ENCODE results near the gene SGSM2. TPM values are rescaled to one million over a fixed set of nuclear protein-coding genes. Genes with fewer than 3 reads are reported as not detected.

Gene SGSM2
- total RNA-seq, 1 donor from 2014 or later, result 55.4 TPM

DNA sequence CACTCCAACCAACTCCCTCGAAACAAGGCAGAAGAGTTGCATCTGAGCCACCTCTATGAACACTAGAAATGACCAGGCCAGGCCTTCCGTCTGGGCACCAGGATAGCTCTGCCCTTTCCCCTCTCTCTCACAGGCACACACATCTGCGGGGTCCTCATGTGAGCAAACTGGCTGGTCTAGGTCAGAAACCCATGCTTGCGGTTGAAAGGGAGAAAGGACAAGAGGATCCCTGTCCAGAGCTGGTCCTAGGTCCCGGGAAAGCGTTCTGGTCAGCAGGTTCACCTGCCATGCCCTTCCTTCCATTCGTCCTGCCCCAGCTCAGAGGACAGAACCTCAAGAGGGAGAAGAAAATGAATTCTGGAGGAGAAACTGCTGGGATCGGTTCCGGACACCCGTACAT lies 60.9 kb downstream of the SGSM2 start:
- Histone ChIP-seq H3K4me3 (peak overlapping the region; percentile 99), H3K4me1 (peaks cover 65% of the 10 kb centered on the region), H3K27ac (peak overlapping the region; percentile 100), H3K27me3 (ENCODE audit: low read depth) (no peaks in the 10 kb centered on the region), H3K9me3 (no peaks in the 10 kb centered on the region), H3K36me3 (no peaks in the 10 kb centered on the region)
- intact Hi-C loops (cut with DNase I), result no loop called here
- DNase-seq, result no peak
- no peak for ATAC-seq
- TF ChIP-seq, protein P1, sequence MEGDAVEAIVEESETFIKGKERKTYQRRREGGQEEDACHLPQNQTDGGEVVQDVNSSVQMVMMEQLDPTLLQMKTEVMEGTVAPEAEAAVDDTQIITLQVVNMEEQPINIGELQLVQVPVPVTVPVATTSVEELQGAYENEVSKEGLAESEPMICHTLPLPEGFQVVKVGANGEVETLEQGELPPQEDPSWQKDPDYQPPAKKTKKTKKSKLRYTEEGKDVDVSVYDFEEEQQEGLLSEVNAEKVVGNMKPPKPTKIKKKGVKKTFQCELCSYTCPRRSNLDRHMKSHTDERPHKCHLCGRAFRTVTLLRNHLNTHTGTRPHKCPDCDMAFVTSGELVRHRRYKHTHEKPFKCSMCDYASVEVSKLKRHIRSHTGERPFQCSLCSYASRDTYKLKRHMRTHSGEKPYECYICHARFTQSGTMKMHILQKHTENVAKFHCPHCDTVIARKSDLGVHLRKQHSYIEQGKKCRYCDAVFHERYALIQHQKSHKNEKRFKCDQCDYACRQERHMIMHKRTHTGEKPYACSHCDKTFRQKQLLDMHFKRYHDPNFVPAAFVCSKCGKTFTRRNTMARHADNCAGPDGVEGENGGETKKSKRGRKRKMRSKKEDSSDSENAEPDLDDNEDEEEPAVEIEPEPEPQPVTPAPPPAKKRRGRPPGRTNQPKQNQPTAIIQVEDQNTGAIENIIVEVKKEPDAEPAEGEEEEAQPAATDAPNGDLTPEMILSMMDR (IDR thresholded peaks at IDR 0.05), result no peak

DNA sequence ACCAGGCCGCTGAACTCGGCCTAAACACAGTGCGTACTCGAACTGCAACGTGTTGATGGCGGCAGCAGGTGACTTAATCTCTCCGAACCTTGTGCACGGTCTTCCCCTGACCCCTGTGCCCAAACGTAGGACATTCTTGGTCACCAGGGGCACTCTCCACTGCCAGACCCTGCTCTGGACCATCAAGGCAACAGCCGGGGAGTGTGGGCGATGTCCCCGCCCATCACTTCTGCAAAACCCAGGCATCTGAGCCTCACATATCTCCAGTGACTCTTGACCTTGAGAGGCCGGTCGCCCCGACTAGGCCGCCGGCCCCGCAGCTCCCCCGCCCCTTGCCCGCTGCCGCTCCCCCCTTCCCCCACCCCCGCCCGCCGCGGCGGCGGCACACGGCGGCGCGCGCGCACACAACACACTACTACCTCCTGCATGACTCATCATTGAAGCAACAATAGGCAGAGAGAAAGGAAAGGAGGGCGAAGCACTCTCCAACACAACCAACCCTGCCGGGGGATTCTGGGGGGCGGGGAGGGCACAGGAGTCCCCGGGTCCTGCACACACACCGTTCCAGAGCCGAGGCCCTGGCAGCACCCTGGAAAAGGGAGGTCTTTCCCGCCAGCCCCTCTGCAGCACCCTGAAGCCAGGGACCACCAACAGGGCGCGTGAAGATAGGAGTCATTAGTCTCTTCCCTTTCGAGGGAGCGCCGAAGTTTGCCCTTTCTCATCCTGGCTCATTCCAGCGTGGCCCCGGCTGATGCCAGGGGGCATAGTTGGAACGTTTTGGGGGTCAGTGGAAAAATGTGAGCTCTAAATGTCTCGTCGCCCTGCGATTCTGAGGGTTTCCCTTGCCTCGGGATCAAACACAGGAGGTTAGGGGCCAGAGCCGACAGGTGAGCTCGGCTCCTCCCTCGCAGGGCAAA lies 61.6 kb downstream of the SGSM2 start:
- Histone ChIP-seq H3K27me3 (ENCODE audit: low read depth) (no peaks in the 10 kb centered on the region), H3K4me3 (peak overlapping the region; percentile 99), H3K4me1 (peaks cover 72% of the 10 kb centered on the region), H3K9me3 (no peaks in the 10 kb centered on the region), H3K36me3 (no peaks in the 10 kb centered on the region), H3K27ac (peak overlapping the region; percentile 100)
- TF ChIP-seq, protein P1 (IDR thresholded peaks at IDR 0.05), result no peak
- ATAC-seq (peak in 1 of 2 donors; percentile 3), DNase-seq (peak; percentile 84)
- intact Hi-C loops (cut with DNase I), result no loop called here

GRCh38 chr17:2399572-2400473 lies 62.5 kb downstream of the SGSM2 start:
- peak overlapping the region; percentile 99 for H3K4me3 ChIP-seq

DNA sequence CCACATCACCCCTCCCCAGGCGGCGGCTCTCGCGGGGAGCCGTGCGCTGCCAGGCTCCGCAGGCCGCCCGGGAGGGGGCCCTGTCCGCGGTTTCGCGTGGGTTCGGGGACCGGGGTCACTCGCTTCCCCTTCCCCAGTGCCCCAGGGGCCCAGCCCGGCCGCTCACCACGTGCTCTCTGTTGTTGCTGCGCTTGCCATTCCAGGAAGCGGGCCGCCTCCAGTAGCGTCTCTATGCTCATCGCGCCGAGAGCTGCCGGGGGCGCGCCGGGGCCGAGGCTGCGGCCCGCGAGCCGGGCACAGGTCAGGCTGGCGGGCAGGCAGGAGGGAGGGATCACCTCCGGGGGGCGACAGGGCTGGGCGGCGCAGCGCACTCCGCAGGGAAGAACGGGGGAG lies 63.2 kb downstream of the SGSM2 start:
- ATAC-seq (peak in 1 of 2 donors; percentile 1), DNase-seq (peak; percentile 82)
- Histone ChIP-seq H3K27ac (peak overlapping the region; percentile 100), H3K27me3 (ENCODE audit: low read depth) (no peaks in the 10 kb centered on the region), H3K9me3 (no peaks in the 10 kb centered on the region), H3K36me3 (no peaks in the 10 kb centered on the region), H3K4me1 (peaks cover 70% of the 10 kb centered on the region), H3K4me3 (peak overlapping the region; percentile 99)
- TF ChIP-seq, protein P1 (IDR thresholded peaks at IDR 0.05), result no peak
- intact Hi-C loops (cut with DNase I), result no loop called here

More at GRCh38 chr17:2399572-2400473, 62.5 kb downstream of the SGSM2 start:
- intact Hi-C loops (cut with DNase I), result no loop called here
- ATAC-seq (peak; percentile 74 to 82), DNase-seq (peak; percentile 97)
- TF ChIP-seq, protein P1 (IDR thresholded peaks at IDR 0.05), result no peak
- Histone ChIP-seq H3K9me3 (no peaks in the 10 kb centered on the region), H3K27me3 (ENCODE audit: low read depth) (no peaks in the 10 kb centered on the region), H3K27ac (peak overlapping the region; percentile 100), H3K4me1 (peaks cover 72% of the 10 kb centered on the region), H3K36me3 (no peaks in the 10 kb centered on the region)

DNA sequence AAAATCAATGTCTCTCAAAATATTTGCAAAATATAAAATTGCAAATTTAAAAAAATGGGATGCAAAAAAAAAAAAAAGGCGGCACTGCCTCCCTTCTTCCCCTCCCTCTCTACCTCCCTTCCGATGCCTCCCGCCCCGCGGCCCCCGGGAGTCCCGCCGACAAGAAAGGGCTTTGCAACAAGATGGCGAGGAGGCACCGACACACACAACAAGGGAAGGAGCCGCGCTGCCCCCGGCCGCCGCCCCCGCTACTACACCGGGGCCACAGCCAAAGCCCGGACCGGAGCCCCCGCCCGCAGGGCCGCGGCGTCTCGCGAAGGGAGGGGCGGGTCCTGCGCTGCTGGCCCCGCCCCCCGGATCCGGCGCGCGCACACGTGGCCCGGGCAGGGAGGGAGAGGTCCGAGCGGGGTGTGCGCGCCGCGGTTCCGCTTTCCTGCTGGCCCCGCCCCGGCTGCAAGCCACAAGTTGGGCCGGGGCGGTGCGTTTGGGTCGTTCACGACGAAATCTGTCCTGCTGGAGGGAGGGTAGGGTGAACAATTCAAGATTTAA lies 63.6 kb downstream of the SGSM2 start, which contains the start of gene MNT:
Gene MNT, minus strand, starts transcription at position 184 of the 549 bp plus-strand sequence. CDS start 348 bp downstream, outside the sequence.
- intact Hi-C loops (cut with DNase I), result no loop called here
- peaks cover 70% of the 10 kb centered on the region for H3K4me1 ChIP-seq
- H3K4me3 ChIP-seq, result peak within 1 kb of the TSS; percentile 99
- H3K9me3 ChIP-seq, result no peaks in the 10 kb centered on the region
- DNase-seq (peak; percentile 96), ATAC-seq (peak; percentile 76 to 84)
- H3K27ac ChIP-seq, result peak within 1 kb of the TSS; percentile 100
- no peaks in the 10 kb centered on the region for H3K27me3 ChIP-seq (ENCODE audit: low read depth)
- no peaks in the 10 kb centered on the region for H3K36me3 ChIP-seq
- TF ChIP-seq, protein P1 (IDR thresholded peaks at IDR 0.05), result peak; percentile 13

Data from lower lobe of right lung (tissue), 2 donors.